Measurements from ENCODE around the gene GOLGA7B.
"Not testable (repeated sequence)": the region's sequence is repeated elsewhere in the genome, so short reads cannot be mapped to it uniquely, and the experiment has no call there.

The GOLGA7B gene

DNA sequence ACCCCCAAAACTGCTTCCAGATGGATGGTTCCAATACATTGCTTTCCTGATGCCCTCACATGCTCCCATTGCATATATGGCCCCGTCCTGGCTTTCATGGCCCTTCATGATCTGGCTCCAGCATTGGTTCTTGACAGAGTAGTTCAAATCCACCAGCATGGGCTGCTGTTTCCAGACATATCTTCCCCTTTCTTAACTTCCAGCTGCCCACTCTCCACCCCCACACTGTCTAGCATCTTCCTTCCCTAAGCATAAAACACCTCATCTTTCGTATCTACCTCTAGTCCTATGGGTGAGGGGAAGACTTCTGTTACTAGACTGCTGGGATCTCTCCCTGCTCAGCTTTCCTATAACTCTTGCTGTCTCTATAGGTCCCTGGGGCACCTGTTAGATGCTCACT, 13.2 kb upstream of the GOLGA7B start:
- Histone ChIP-seq H3K9ac (no peak overlapping the region), H3K4me2 (ENCODE audit: low read length) (no peak overlapping the region), H3K27me3 (ENCODE audit: control insufficient read depth, insufficient read depth, low read length) (no peaks in the 10 kb centered on the region), H2AFZ (no peak overlapping the region), H3K9me3 (ENCODE audit: control insufficient read depth, low read length) (no peaks in the 10 kb centered on the region), H3K4me1 (no peaks in the 10 kb centered on the region), H3K27ac (no peak overlapping the region), H3K79me2 (no peaks in the 10 kb centered on the region), H3K4me3 (ENCODE audit: low read depth, low read length) (no peak overlapping the region), H3K36me3 (ENCODE audit: control insufficient read depth, insufficient read depth, low read length) (no peaks in the 10 kb centered on the region)
- TF ChIP-seq, protein P1, sequence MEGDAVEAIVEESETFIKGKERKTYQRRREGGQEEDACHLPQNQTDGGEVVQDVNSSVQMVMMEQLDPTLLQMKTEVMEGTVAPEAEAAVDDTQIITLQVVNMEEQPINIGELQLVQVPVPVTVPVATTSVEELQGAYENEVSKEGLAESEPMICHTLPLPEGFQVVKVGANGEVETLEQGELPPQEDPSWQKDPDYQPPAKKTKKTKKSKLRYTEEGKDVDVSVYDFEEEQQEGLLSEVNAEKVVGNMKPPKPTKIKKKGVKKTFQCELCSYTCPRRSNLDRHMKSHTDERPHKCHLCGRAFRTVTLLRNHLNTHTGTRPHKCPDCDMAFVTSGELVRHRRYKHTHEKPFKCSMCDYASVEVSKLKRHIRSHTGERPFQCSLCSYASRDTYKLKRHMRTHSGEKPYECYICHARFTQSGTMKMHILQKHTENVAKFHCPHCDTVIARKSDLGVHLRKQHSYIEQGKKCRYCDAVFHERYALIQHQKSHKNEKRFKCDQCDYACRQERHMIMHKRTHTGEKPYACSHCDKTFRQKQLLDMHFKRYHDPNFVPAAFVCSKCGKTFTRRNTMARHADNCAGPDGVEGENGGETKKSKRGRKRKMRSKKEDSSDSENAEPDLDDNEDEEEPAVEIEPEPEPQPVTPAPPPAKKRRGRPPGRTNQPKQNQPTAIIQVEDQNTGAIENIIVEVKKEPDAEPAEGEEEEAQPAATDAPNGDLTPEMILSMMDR (IDR thresholded peaks at IDR 0.05) = no peak

GRCh38 chr10:97838091-97838490, 11.6 kb upstream of the GOLGA7B start:
- no peaks in the 10 kb centered on the region for H3K9me3 ChIP-seq (ENCODE audit: control insufficient read depth, low read length)
- H3K36me3 ChIP-seq (ENCODE audit: control insufficient read depth, insufficient read depth, low read length) = no peaks in the 10 kb centered on the region
- H3K9ac ChIP-seq = no peak overlapping the region
- H3K4me2 ChIP-seq (ENCODE audit: low read length) = no peak overlapping the region
- H3K4me1 ChIP-seq = no peaks in the 10 kb centered on the region
- no peak overlapping the region for H2AFZ ChIP-seq
- no peak overlapping the region for H3K27ac ChIP-seq
- H3K79me2 ChIP-seq = no peaks in the 10 kb centered on the region
- no peaks in the 10 kb centered on the region for H3K27me3 ChIP-seq (ENCODE audit: control insufficient read depth, insufficient read depth, low read length)
- H3K4me3 ChIP-seq (ENCODE audit: low read depth, low read length) = no peak overlapping the region
- TF ChIP-seq, protein P1 (IDR thresholded peaks at IDR 0.05) = no peak

GRCh38 chr10:97841166-97841565, 8.5 kb upstream of the GOLGA7B start:
- not testable (repeated sequence) for H3K4me3 ChIP-seq (ENCODE audit: low read depth, low read length); H3K9ac ChIP-seq; H2AFZ ChIP-seq

GRCh38 chr10:97842114-97842513, 7.5 kb upstream of the GOLGA7B start:
- H3K4me3 ChIP-seq (ENCODE audit: low read depth, low read length); H3K79me2 ChIP-seq; H3K9me3 ChIP-seq (ENCODE audit: control insufficient read depth, low read length): not testable (repeated sequence)

More at GRCh38 chr10:97841166-97841565, 8.5 kb upstream of the GOLGA7B start:
- H3K79me2 ChIP-seq; H3K4me2 ChIP-seq (ENCODE audit: low read length); H3K27me3 ChIP-seq (ENCODE audit: control insufficient read depth, insufficient read depth, low read length); H3K9me3 ChIP-seq (ENCODE audit: control insufficient read depth, low read length); H3K36me3 ChIP-seq (ENCODE audit: control insufficient read depth, insufficient read depth, low read length); H3K27ac ChIP-seq; H3K4me1 ChIP-seq: not testable (repeated sequence)

DNA sequence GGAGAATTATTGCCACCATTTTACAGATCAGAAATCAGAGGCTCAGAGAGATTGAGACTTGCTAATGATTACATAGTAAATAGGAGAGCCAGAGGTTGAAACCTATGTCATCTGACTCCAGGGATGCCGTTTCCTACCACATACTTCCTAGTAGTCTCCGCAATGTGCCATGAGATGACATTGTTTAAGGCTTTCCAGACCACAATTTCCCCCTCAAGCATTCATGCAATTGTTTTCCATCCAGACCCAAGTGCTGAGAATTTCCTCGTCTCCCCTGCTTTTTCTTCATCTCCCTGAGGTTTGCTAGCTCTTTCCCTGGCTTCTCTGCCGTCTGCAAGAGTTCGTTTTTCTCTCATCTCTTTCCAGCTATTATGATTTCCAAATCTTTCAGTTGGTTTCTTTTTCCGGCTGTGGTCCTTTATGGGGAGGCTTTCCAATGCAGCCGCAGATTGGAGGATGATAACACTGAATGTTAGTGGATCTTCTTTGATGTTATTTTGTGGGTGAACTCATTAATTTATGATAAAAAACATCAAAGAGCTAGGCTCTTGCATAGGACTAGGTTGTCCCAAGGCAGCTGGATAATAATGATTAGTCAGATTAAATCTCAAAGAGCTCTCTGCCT, 6.9 kb upstream of the GOLGA7B start:
- Histone ChIP-seq H3K4me2 (ENCODE audit: low read length) (no peak overlapping the region), H2AFZ (no peak overlapping the region), H3K9ac (no peak overlapping the region), H3K27ac (no peak overlapping the region), H3K4me1 (no peaks in the 10 kb centered on the region), H3K27me3 (ENCODE audit: control insufficient read depth, insufficient read depth, low read length) (no peaks in the 10 kb centered on the region), H3K4me3 (ENCODE audit: low read depth, low read length) (no peak overlapping the region), H3K36me3 (ENCODE audit: control insufficient read depth, insufficient read depth, low read length) (no peaks in the 10 kb centered on the region), H3K9me3 (ENCODE audit: control insufficient read depth, low read length) (no peaks in the 10 kb centered on the region), H3K79me2 (no peaks in the 10 kb centered on the region)
- TF ChIP-seq, protein P1 (IDR thresholded peaks at IDR 0.05) = no peak

More at GRCh38 chr10:97842114-97842513, 7.5 kb upstream of the GOLGA7B start:
- not testable (repeated sequence) for H3K4me1 ChIP-seq; H3K36me3 ChIP-seq (ENCODE audit: control insufficient read depth, insufficient read depth, low read length); H3K9ac ChIP-seq; H3K27me3 ChIP-seq (ENCODE audit: control insufficient read depth, insufficient read depth, low read length); H2AFZ ChIP-seq; H3K27ac ChIP-seq; H3K4me2 ChIP-seq (ENCODE audit: low read length)

- Histone ChIP-seq H3K4me2 (ENCODE audit: low read length) (no peak overlapping the region), H3K9me3 (ENCODE audit: control insufficient read depth, low read length) (no peaks in the 10 kb centered on the region), H3K4me1 (no peaks in the 10 kb centered on the region), H3K27ac (no peak overlapping the region), H3K79me2 (no peaks in the 10 kb centered on the region), H2AFZ (no peak overlapping the region), H3K36me3 (ENCODE audit: control insufficient read depth, insufficient read depth, low read length) (no peaks in the 10 kb centered on the region), H3K9ac (no peak overlapping the region), H3K27me3 (ENCODE audit: control insufficient read depth, insufficient read depth, low read length) (no peaks in the 10 kb centered on the region), H3K4me3 (ENCODE audit: low read depth, low read length) (no peak overlapping the region)
- TF ChIP-seq, protein P1 (IDR thresholded peaks at IDR 0.05) = no peak
Measured at GRCh38 chr10:97843281-97843671, 6.4 kb upstream of the GOLGA7B start.

DNA sequence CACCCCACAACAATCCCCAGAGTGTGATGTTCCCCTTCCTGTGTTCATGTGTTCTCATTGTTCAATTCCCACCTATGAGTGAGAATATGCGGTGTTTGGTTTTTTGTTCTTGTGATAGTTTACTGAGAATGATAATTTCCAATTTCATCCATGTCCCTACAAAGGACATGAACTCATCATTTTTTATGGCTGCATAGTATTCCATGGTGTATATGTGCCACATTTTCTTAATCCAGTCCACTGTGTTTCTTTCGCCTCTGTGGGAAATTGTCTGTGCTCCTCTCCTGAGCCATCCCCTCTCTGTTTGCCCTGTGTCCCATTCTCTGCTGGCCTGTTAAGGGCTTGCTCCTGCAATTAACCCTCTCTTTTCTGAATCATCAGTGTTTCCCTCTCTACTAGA, 5.7 kb upstream of the GOLGA7B start:
- not testable (repeated sequence) for H3K4me2 ChIP-seq (ENCODE audit: low read length); H2AFZ ChIP-seq; H3K27ac ChIP-seq; H3K9ac ChIP-seq; H3K79me2 ChIP-seq; H3K9me3 ChIP-seq (ENCODE audit: control insufficient read depth, low read length); H3K4me3 ChIP-seq (ENCODE audit: low read depth, low read length); H3K4me1 ChIP-seq; H3K36me3 ChIP-seq (ENCODE audit: control insufficient read depth, insufficient read depth, low read length); H3K27me3 ChIP-seq (ENCODE audit: control insufficient read depth, insufficient read depth, low read length)
